CD4-positive, alpha-beta T cell (primary cell): Measurements from ENCODE around the gene GBP1. TPM values are rescaled to one million over a fixed set of nuclear protein-coding genes. Genes with fewer than 3 reads are reported as not detected.

Experiments
- ATAC-seq: fragments of 200-7000 bp; cut with Tn5 transposase; one replicate; pipeline ENCODE4 v1.10.0; 2022; ENCODE audit warnings: mild to moderate bottlenecking; ENCODE audit not compliant: poor library complexity
- CTCF ChIA-PET: fragments of 350-600 bp; sonication (Branson Sonifier 250); formaldehyde crosslinking; loops from one replicate; lab custom pipeline; 2021; ENCODE audit warnings: antibody characterized with exemption, inconsistent platforms; lab: Charles Lee
- POLR2A ChIA-PET: fragments of 350-600 bp; sonication (Branson Sonifier 250); formaldehyde crosslinking; loops from one replicate; lab custom pipeline; 2021; ENCODE audit warnings: antibody characterized with exemption, inconsistent platforms; lab: Charles Lee
- DNase-seq, 14 experiments: peaks; one replicate each; pipeline ENCODE4 v3.0.0-alpha.2; 2013 to 2020; ENCODE audit warnings: mixed read lengths in 2 of 14
- H3K27ac ChIP-seq, 2 donors: one replicate each; pipeline versions ENCODE4 v1.5.1 to v1.7.0; 2013; ENCODE audit warnings: low read length in 2 of 2, low read depth in 1 of 2, mild to moderate bottlenecking in 1 of 2
- H3K27me3 ChIP-seq, 2 experiments: 1 replicate in 1 of 2; 2 replicates in 1 of 2; pipeline versions ENCODE4 v1.6.1 to v1.7.0; 2013; ENCODE audit warnings: low read length in 2 of 2, control low read depth in 1 of 2, mild to moderate bottlenecking in 1 of 2, moderate library complexity in 1 of 2; ENCODE audit not compliant: insufficient read depth in 2 of 2, control insufficient read depth in 1 of 2
- H3K36me3 ChIP-seq: one replicate; pipeline ENCODE4 v1.6.1; 2013; ENCODE audit warnings: low read length, control low read depth; ENCODE audit not compliant: insufficient read depth
- H3K4me1 ChIP-seq: one replicate; pipeline ENCODE4 v1.6.1; 2013; ENCODE audit warnings: low read length, control low read depth; ENCODE audit not compliant: insufficient read depth
- H3K4me3 ChIP-seq: one replicate; pipeline ENCODE4 v1.5.1; 2013; ENCODE audit warnings: mild to moderate bottlenecking, low read length, moderate library complexity
- H3K9me3 ChIP-seq, 2 experiments: 1 replicate in 1 of 2; 2 replicates in 1 of 2; pipeline versions ENCODE4 v1.6.1 to v1.7.0; 2013; ENCODE audit warnings: low read length in 2 of 2, mild to moderate bottlenecking in 2 of 2, control low read depth in 1 of 2, moderate library complexity in 1 of 2; ENCODE audit not compliant: control insufficient read depth in 1 of 2, insufficient read depth in 1 of 2
- H3K27ac Mint-ChIP-seq: one replicate; pipeline ENCODE4 v1.8.0; 2020; ENCODE audit warnings: mixed read lengths
- H3K27me3 Mint-ChIP-seq: one replicate; pipeline ENCODE4 v1.8.0; 2021; ENCODE audit warnings: mixed read lengths
- H3K36me3 Mint-ChIP-seq: one replicate; pipeline ENCODE4 v1.8.0; 2021; ENCODE audit warnings: low read depth, mixed read lengths
- H3K4me1 Mint-ChIP-seq: one replicate; pipeline ENCODE4 v1.8.0; 2021; ENCODE audit warnings: low read depth, mixed read lengths
- H3K4me3 Mint-ChIP-seq: one replicate; pipeline ENCODE4 v1.8.0; 2020; ENCODE audit warnings: mild to moderate bottlenecking, mixed read lengths
- H3K9me3 Mint-ChIP-seq: one replicate; pipeline ENCODE4 v1.8.0; 2020; ENCODE audit warnings: mixed read lengths
- CTCF ChIP-seq: fragments of 200-600 bp; IDR thresholded peaks from one replicate; pipeline ENCODE4 v1.8.0; 2022; ENCODE audit warnings: antibody characterized with exemption, mild to moderate bottlenecking
- intact Hi-C, 2 experiments: fragments of 100-400 bp; cut with DNase I in 1 of 2; cut with micrococcal nuclease in 1 of 2; formaldehyde crosslinking; loops; one replicate each; pipeline versions ENCODE4 v1.15.1 to v1.9.0; 2023 to 2025; cut with DNase I, micrococcal nuclease
- total RNA-seq, 174 experiments: library from RNA in 2 of 174; stranded (reverse) in 2 of 174; gene quantifications; one replicate each; pipeline ENCODE4 v1.2.3 and lab custom pipeline; 2021 to 2026

The GBP1 gene
- total RNA-seq, 2 experiments from 2014 or later, result 15.5 to 16.5 TPM

GRCh38 chr1:89043940-89044339 is 21.1 kb downstream of the GBP1 start:
- Histone ChIP-seq H3K4me3 (no peak overlapping the region), H3K27ac (no peak overlapping the region), H3K4me1 (peaks cover 11% of the 10 kb centered on the region), H3K27me3 (no peaks in the 10 kb centered on the region), H3K36me3 (peaks cover 10% of the 10 kb centered on the region), H3K9me3 (peaks cover 10 to 20% of the 10 kb centered on the region in 2 experiments)
- ChIA-PET POLR2A (interaction anchor here (1.6 kb wide), 1 partner anchor 23 kb away, joined by 4 read pairs; no protein-coding TSS in a partner anchor), CTCF (no interaction called here)
- intact Hi-C loops, result no loop called here
- DNase-seq (no peak), ATAC-seq (no peak)
- no peak overlapping the region for H3K4me3 Mint-ChIP-seq
- H3K27me3 Mint-ChIP-seq, result no peaks in the 10 kb centered on the region
- H3K27ac Mint-ChIP-seq, result no peak overlapping the region
- no peaks in the 10 kb centered on the region for H3K9me3 Mint-ChIP-seq
- peaks cover 17% of the 10 kb centered on the region for H3K4me1 Mint-ChIP-seq
- no peak for TF ChIP-seq CTCF
- H3K36me3 Mint-ChIP-seq, result peaks cover 27% of the 10 kb centered on the region

- intact Hi-C loops, result no loop called here
- POLR2A ChIA-PET, result interaction anchor here (0.8 to 1.6 kb wide), 3 partner anchors 16 to 178 kb away, joined by 3 to 4 read pairs (median 3); no protein-coding TSS in a partner anchor
- ATAC-seq, result no peak
These were observed 22.5 kb downstream of the GBP1 start for GRCh38 chr1:89042491-89042890.

DNA sequence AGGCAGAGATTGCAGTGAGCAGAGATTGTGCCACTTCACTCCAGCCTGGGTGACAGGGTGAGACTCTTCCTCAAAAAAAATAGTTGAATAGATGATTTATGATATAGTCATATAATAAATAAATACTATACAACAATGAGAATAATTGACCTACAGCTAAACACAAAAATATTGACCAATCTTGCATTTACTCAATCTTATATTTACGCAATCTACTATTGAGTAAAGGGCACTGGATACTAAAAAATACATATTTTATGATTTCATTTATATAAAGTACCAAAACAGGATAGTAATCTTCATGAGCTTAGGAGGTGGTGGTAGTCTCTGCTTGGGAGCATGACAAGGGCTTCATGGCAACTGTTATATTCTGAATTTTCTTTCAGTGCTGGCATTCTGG is 23.3 kb downstream of the GBP1 start:
- ChIA-PET CTCF (interaction anchor here (0.9 kb wide), 1 partner anchor 44 kb away, joined by 3 read pairs; no protein-coding TSS in a partner anchor), POLR2A (interaction anchor here (0.7 to 1.0 kb wide), 2 partner anchors 19 to 289 kb away, joined by 3 to 4 read pairs; partner anchors contain the start of gene GBP3)
- Histone ChIP-seq H3K9me3 (peaks cover 10 to 20% of the 10 kb centered on the region in 2 experiments), H3K4me1 (peaks cover 11% of the 10 kb centered on the region), H3K36me3 (no peaks in the 10 kb centered on the region), H3K4me3 (no peak overlapping the region), H3K27me3 (no peaks in the 10 kb centered on the region), H3K27ac (no peak overlapping the region)
- Mint-ChIP-seq H3K36me3 (peaks cover 11% of the 10 kb centered on the region), H3K4me3 (no peak overlapping the region), H3K27me3 (no peaks in the 10 kb centered on the region), H3K4me1 (peaks cover 25% of the 10 kb centered on the region), H3K9me3 (no peaks in the 10 kb centered on the region), H3K27ac (no peak overlapping the region)
- intact Hi-C loops, result loop anchor here in 1 of 2 experiments (2.0 kb wide), 1 partner anchor 17 kb away; no protein-coding TSS in a partner anchor
- no peak for DNase-seq
- no peak for ATAC-seq
- TF ChIP-seq CTCF, result no peak

More at GRCh38 chr1:89042491-89042890, 22.5 kb downstream of the GBP1 start:
- no peak overlapping the region for H3K27ac Mint-ChIP-seq
- H3K27me3 Mint-ChIP-seq, result no peaks in the 10 kb centered on the region
- H3K4me3 ChIP-seq, result no peak overlapping the region
- CTCF ChIA-PET, result interaction anchor here (1.2 kb wide), 1 partner anchor 11 kb away, joined by 3 read pairs; no protein-coding TSS in a partner anchor
- peaks cover 13% of the 10 kb centered on the region for H3K36me3 Mint-ChIP-seq
- peaks cover 10 to 20% of the 10 kb centered on the region in 2 experiments for H3K9me3 ChIP-seq
- peaks cover 25% of the 10 kb centered on the region for H3K4me1 Mint-ChIP-seq
- no peak for DNase-seq
- no peak for TF ChIP-seq CTCF
- no peaks in the 10 kb centered on the region for H3K27me3 ChIP-seq
- H3K27ac ChIP-seq, result no peak overlapping the region
- peaks cover 11% of the 10 kb centered on the region for H3K4me1 ChIP-seq
- no peak overlapping the region for H3K4me3 Mint-ChIP-seq
- H3K9me3 Mint-ChIP-seq, result no peaks in the 10 kb centered on the region
- no peaks in the 10 kb centered on the region for H3K36me3 ChIP-seq
